ENCODE measurements around the gene SMIM32. TPM values are rescaled to one million over a fixed set of nuclear protein-coding genes. Genes with fewer than 3 reads are reported as not detected.

SMIM32 gene
- total and polyA plus RNA-seq, 9 donors, result 0.13 TPM; not detected in 8

- WGBS, 3 donors, result 94 to 95% (median 95%) methylated on average over 8 of the region's 8 CpGs
- Histone ChIP-seq H3K4me1 (ENCODE audit: insufficient read depth) (no peaks in the 10 kb centered on the region), H3K36me3 (no peaks in the 10 kb centered on the region), H3K4me3 (no peak overlapping the region), H3K9me3 (no peaks in the 10 kb centered on the region), H3K27me3 (no peaks in the 10 kb centered on the region), H3K27ac (no peak overlapping the region)
- TF ChIP-seq EP300 (IDR thresholded peaks at IDR 0.05) (no peak), CTCF (IDR thresholded peaks at IDR 0.05) (no peak), POLR2A (IDR thresholded peaks at IDR 0.05) (no peak)
- no peak for DNase-seq
- intact Hi-C loops (cut with DNase I), result no loop called here
Measured at GRCh38 chr5:136205061-136205702, 12.2 kb upstream of the SMIM32 start.

GRCh38 chr5:136203303-136203922 is 10.5 kb upstream of the SMIM32 start:
- TF ChIP-seq CTCF (IDR thresholded peaks at IDR 0.05) (no peak), EP300 (IDR thresholded peaks at IDR 0.05) (no peak), POLR2A (IDR thresholded peaks at IDR 0.05) (no peak)
- WGBS, 3 donors, result 81 to 89% (median 84%) methylated on average over 6 of the region's 6 CpGs
- no peaks in the 10 kb centered on the region for H3K36me3 ChIP-seq
- no peak for DNase-seq
- no peaks in the 10 kb centered on the region for H3K27me3 ChIP-seq
- H3K4me1 ChIP-seq (ENCODE audit: insufficient read depth), result no peaks in the 10 kb centered on the region
- H3K9me3 ChIP-seq, result no peaks in the 10 kb centered on the region
- no peak overlapping the region for H3K4me3 ChIP-seq
- intact Hi-C loops (cut with DNase I), result no loop called here
- no peak overlapping the region for H3K27ac ChIP-seq

GRCh38 chr5:136202469-136203205 is 9.7 kb upstream of the SMIM32 start:
- Histone ChIP-seq H3K9me3 (no peaks in the 10 kb centered on the region), H3K36me3 (no peaks in the 10 kb centered on the region), H3K4me1 (ENCODE audit: insufficient read depth) (no peaks in the 10 kb centered on the region), H3K27ac (no peak overlapping the region), H3K27me3 (no peaks in the 10 kb centered on the region), H3K4me3 (no peak overlapping the region)
- intact Hi-C loops (cut with DNase I), result no loop called here
- TF ChIP-seq CTCF (IDR thresholded peaks at IDR 0.05) (no peak), POLR2A (IDR thresholded peaks at IDR 0.05) (no peak)
- no peak for DNase-seq
- WGBS, 3 donors, result 15 to 18% (median 15%) methylated on average over 13 of the region's 13 CpGs

GRCh38 chr5:136201870-136202269 is 8.9 kb upstream of the SMIM32 start:
- Histone ChIP-seq H3K27me3 (no peaks in the 10 kb centered on the region), H3K27ac (no peak overlapping the region), H3K4me1 (ENCODE audit: insufficient read depth) (no peaks in the 10 kb centered on the region), H3K36me3 (no peaks in the 10 kb centered on the region), H3K4me3 (no peak overlapping the region), H3K9me3 (no peaks in the 10 kb centered on the region)
- no peak for DNase-seq
- TF ChIP-seq EP300 (IDR thresholded peaks at IDR 0.05), result no peak
- TF ChIP-seq CTCF (IDR thresholded peaks at IDR 0.05), result no peak
- TF ChIP-seq POLR2A (IDR thresholded peaks at IDR 0.05), result no peak
- intact Hi-C loops (cut with DNase I), result no loop called here
- WGBS, 3 donors, result 73 to 80% (median 76%) methylated on average over 4 of the region's 4 CpGs
